GM12878 (cell line): ENCODE data around the gene PITPNC1. TPM values are rescaled to one million over a fixed set of nuclear protein-coding genes. Genes with fewer than 3 reads are reported as not detected.

Experiments
- ATAC-seq: fragments of 200-7000 bp; cut with Tn5 transposase; 3 replicates; pipeline ENCODE4 v1.9.1; 2020; ENCODE audit warnings: mild to moderate bottlenecking, moderate library complexity
- BruUV-seq: library from RNA; stranded (reverse); fragments of 400-500 nt; replicated peaks from 2 replicates; lab custom pipeline; 2021; lab: Mats Ljungman, UMichigan
- CTCF ChIA-PET: fragments of 300-600 bp; sonication (Branson Sonifier 250); formaldehyde crosslinking; extraction: SDS; loops from one replicate; lab custom pipeline; 2021; ENCODE audit warnings: inconsistent platforms; lab: Yijun Ruan, JAX
- POLR2A ChIA-PET: fragments of 350-600 bp; formaldehyde crosslinking; extraction: SDS; loops from one replicate; lab custom pipeline; 2021; ENCODE audit warnings: inconsistent platforms; lab: Charles Lee
- RAD21 ChIA-PET: fragments of 300-600 bp; sonication (Branson Sonifier 250); formaldehyde crosslinking; loops from one replicate; lab custom pipeline; 2023; ENCODE audit warnings: antibody characterized with exemption; ENCODE audit not compliant: unreplicated experiment; lab: Charles Lee
- SMC1A ChIA-PET: fragments of 300-600 bp; sonication (Branson Sonifier 250); formaldehyde crosslinking; loops from one replicate; lab custom pipeline; 2023; ENCODE audit not compliant: unreplicated experiment, uncharacterized antibody; lab: Charles Lee
- DNase-seq: peaks from one replicate; pipeline ENCODE4 v3.0.0-alpha.2; 2011; ENCODE audit warnings: low read depth, low spot score
- FAIRE-seq: peaks from 3 replicates; lab custom pipeline; 2011; peaks lifted over from hg19 to GRCh38; lab: Jason Lieb, UNC
- H2AFZ ChIP-seq: 2 replicates; pipeline ENCODE4 v1.6.0; 2011; ENCODE audit warnings: low read depth, low read length, control low read depth; ENCODE audit not compliant: control insufficient read depth
- H3K27ac ChIP-seq: 2 replicates; pipeline ENCODE4 v1.5.1; 2011; ENCODE audit warnings: control low read depth; ENCODE audit not compliant: control insufficient read depth, insufficient read depth
- H3K27me3 ChIP-seq, 2 experiments: replicated peaks in 1 of 2; 2 replicates each; pipeline versions ENCODE4 v1.6.0 to v1.6.1; 2011; ENCODE audit warnings: low read length in 1 of 2; ENCODE audit not compliant: control insufficient read depth in 2 of 2, insufficient read depth in 2 of 2
- H3K36me3 ChIP-seq, 2 experiments: 2 replicates each; pipeline ENCODE4 v1.5.1; 2011; ENCODE audit warnings: low read length in 1 of 2; ENCODE audit not compliant: control insufficient read depth in 2 of 2, insufficient read depth in 2 of 2
- H3K4me1 ChIP-seq: 2 replicates; pipeline ENCODE4 v1.6.1; 2011; ENCODE audit warnings: mild to moderate bottlenecking, low read length, moderate library complexity, mixed read lengths; ENCODE audit not compliant: control insufficient read depth, insufficient read depth
- H3K4me2 ChIP-seq: 2 replicates; pipeline ENCODE4 v1.6.0; 2011; ENCODE audit warnings: control low read depth; ENCODE audit not compliant: control insufficient read depth, insufficient read depth
- H3K4me3 ChIP-seq: fragments of 200-600 bp; sonication (generic); 2 replicates; pipeline ENCODE4 v1.5.1; 2016
- H3K79me2 ChIP-seq: 2 replicates; pipeline ENCODE4 v1.6.0; 2011; ENCODE audit warnings: low read length; ENCODE audit not compliant: control insufficient read depth, insufficient read depth
- H3K9ac ChIP-seq: 2 replicates; pipeline ENCODE4 v1.8.0; 2011; ENCODE audit warnings: low read length, control low read depth, mixed read lengths; ENCODE audit not compliant: control insufficient read depth, insufficient read depth
- H3K9me3 ChIP-seq: replicated peaks from 3 replicates; pipeline ENCODE4 v1.5.1; 2011; ENCODE audit warnings: mild to moderate bottlenecking, low read length; ENCODE audit not compliant: control insufficient read depth, insufficient read depth
- H4K20me1 ChIP-seq: 2 replicates; pipeline ENCODE4 v1.6.0; 2011; ENCODE audit not compliant: control insufficient read depth, insufficient read depth
- ATF2 ChIP-seq: IDR thresholded peaks from 2 replicates; pipeline ENCODE4 v1.6.1; 2012; ENCODE audit warnings: low read length, inconsistent platforms
- BCL3 ChIP-seq: IDR thresholded peaks from 2 replicates; pipeline ENCODE4 v1.6.1; 2011; ENCODE audit warnings: borderline replicate concordance, low read depth, mild to moderate bottlenecking, moderate library complexity, low read length; ENCODE audit not compliant: insufficient read depth, poor library complexity, severe bottlenecking
- ZZZ3 ChIP-seq: IDR thresholded peaks from 2 replicates; pipeline ENCODE4 v1.6.1; 2011; ENCODE audit warnings: low read depth; ENCODE audit not compliant: control insufficient read depth, insufficient read length
- WGBS: methylation state at CpG from one replicate; pipeline ENCODE4 v1.1.6; 2016; ENCODE audit warnings: low lambda C conversion rate; ENCODE audit not compliant: insufficient replicate concordance, insufficient coverage; ENCODE audit errors: missing lambda C conversion rate; 5-methylcytosine and 5-hydroxymethylcytosine counted together
- in situ Hi-C: fragments of 300-500 bp; cut with MboI; formaldehyde crosslinking; loops from 9 replicates; pipeline ENCODE4 v1.14.3; 2018; ENCODE audit warnings: mixed read lengths
- intact Hi-C: fragments of 100-400 bp; cut with micrococcal nuclease; formaldehyde crosslinking; loops from one replicate; pipeline ENCODE4 v1.14.2; 2022; ENCODE audit not compliant: unreplicated experiment
- polyA plus RNA-seq, 11 experiments: library from polyadenylated mRNA; depleted of rRNA in 4 of 11; unstranded in 6 of 11; stranded (reverse) in 5 of 11; fragments of >200 nt; fragmentation: Nextera tagmentation in 4 of 11; fragmentation: Illumina TruSeq in 1 of 11; extraction: Ambion mirVana in 4 of 11; extraction: Trizol in 1 of 11; gene quantifications; 1 replicate in 1 of 11; 2 replicates in 10 of 11; pipeline versions ENCODE4 v1.2.1 to v1.2.3, GENCODE V29; 2011 to 2016; ENCODE audit warnings: inconsistent platforms in 2 of 11, missing spikeins in 2 of 11, low read depth in 1 of 11
- total RNA-seq, 4 experiments: library from RNA; depleted of rRNA in 3 of 4; stranded (reverse); fragments of >200 nt in 3 of 4; fragmentation: Illumina TruSeq in 1 of 4; extraction: Trizol in 1 of 4; gene quantifications; 2 replicates each; pipeline versions ENCODE4 v1.2.1 to v1.2.3, GENCODE V29; 2013 to 2021

PITPNC1 gene
- total and polyA plus RNA-seq, 10 of the 15 experiments (the other 5 are each of a cell fraction or from before 2014, with no cell fraction given): 12.2 to 62.4 (median 47.3) TPM

GRCh38 chr17:67642488-67642887, 265.4 kb downstream of the PITPNC1 start:
- BruUV-seq: no TSS peak
- Histone ChIP-seq H3K27me3 (no peaks in the 10 kb centered on the region), H3K4me3 (no peak overlapping the region), H3K27ac (no peak overlapping the region), H2AFZ (no peak overlapping the region), H3K4me2 (no peak overlapping the region), H3K9me3 (no peaks in the 10 kb centered on the region), H3K79me2 (peaks cover 1% of the 10 kb centered on the region; the same call in 1 of the 2 replicates), H4K20me1 (no peaks in the 10 kb centered on the region), H3K4me1 (peaks cover 15% of the 10 kb centered on the region), H3K9ac (no peak overlapping the region), H3K36me3 (peaks cover 3 to 4% of the 10 kb centered on the region in 2 experiments; a peak in 3 of 4 replicates)
- in situ Hi-C loops: loop anchor here (25.0 kb wide), 1 partner anchor 930 kb away; no protein-coding TSS in a partner anchor
- 95% methylated on average over 5 of the region's 5 CpGs for WGBS
- RAD21 ChIA-PET: no interaction called here
- SMC1A ChIA-PET: interaction anchor here (10.7 kb wide), 1 partner anchor 69 kb away, joined by 156 read pairs; no protein-coding TSS in a partner anchor
- intact Hi-C loops: no loop called here
- no peak for ATAC-seq
- FAIRE-seq: no peak
- no peak for DNase-seq
- TF ChIP-seq ATF2 (no peak), ZZZ3 (no peak), BCL3 (no peak)
- CTCF ChIA-PET: interaction anchor here (1.3 kb wide), 1 partner anchor 12 kb away, joined by 3 read pairs; no protein-coding TSS in a partner anchor
- POLR2A ChIA-PET: no interaction called here
